ELF-1 (cell line): ENCODE results near the gene ATG3.

Source experiments
- DNase-seq: peaks from one replicate; pipeline ENCODE4 v3.0.0-alpha.2; 2016; ENCODE audit warnings: low read depth, low spot score

The ATG3 gene

GRCh38 chr3:112561734-112562529 lies at the start of gene ATG3, which contains the start of gene SLC35A5:
ATG3 (minus strand) TSS chr3:112561962; CDS start chr3:112561528, 434 bp downstream.
SLC35A5 (plus strand) TSS chr3:112562045; CDS start chr3:112563404, 1,359 bp downstream.
- DNase-seq = peak; percentile 99

- DNase-seq = no peak
These were observed 48.4 kb upstream of the ATG3 start for GRCh38 chr3:112610121-112610520.

DNA sequence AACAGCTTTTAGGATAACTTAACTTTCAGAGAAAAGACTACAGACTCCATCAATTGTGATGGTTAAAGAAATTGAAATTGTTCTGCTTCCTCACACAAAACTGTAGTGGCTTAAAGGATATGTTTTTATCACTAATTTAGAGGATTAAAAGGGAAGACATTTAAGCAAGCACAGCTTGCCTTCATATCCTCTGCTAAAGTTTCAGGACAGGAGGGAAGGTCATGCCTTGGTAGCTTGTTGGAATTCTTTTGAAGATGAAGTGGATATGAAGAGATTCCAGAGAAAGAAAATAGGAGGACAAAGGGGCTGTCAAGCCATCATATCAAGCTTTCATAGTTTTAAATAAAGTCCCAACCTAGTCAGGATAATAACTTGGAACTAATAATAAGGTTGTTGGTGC lies 46.1 kb upstream of the ATG3 start:
- no peak for DNase-seq

DNA sequence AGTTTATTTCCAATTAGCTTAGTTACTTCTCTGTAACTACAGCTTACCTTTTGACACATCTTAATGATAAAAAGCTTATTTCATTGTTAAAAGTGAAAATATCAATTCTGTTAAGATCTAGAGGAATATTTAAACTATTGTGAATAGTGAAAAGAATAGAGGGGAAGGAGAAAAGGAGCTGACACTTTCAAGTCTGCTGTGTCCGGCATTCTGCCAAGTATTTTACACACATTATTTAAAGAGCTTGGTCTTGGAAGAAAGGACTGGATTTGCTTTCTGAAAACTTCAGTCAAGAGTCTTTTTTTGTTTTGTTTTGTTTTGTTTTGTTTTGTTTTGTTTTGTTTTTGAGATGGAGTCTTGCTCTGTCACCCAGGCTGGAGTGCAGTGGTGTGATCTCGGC lies 44.3 kb upstream of the ATG3 start:
- no peak for DNase-seq

DNA sequence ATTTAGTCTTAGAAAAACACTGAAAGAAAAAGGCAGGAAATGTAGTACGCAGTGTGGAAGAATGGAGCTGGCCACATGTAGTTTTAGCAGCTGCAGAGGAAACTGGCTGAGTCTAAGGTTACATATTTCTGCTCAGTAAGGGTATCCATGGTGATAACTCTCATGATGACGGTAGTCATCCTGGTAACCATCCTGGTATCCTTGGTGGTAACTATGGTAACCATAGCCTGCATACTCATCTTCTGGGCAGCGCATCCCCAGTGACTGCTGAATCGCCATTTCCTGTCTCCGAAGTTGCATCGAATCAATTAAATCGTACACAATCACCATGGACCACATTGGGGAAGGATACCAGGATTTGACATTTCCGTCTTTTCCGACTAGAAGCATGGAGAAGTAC lies 43.5 kb upstream of the ATG3 start:
- no peak for DNase-seq

DNA sequence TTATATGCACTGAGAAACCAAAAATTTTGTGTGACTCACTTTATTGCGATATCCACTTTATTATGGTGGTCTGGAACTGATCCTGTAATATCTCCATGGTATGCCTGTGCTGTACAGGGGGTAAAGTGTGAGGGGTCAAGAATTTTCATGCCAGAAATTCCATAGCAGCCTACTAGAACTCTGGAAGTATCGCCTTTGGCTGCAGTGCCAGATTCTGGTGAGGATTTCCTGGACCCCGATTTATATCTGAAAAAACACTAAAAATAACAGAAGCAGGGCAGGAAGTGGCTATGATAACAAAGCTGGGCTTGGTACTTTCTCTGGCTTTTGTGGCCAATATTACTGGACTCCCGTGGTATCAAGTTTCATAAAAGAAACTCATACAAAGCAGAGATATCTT lies 42.8 kb upstream of the ATG3 start:
- DNase-seq = no peak

- DNase-seq = no peak
These were observed 40.6 kb upstream of the ATG3 start for GRCh38 chr3:112602217-112602838.

GRCh38 chr3:112598731-112599130 lies 37.0 kb upstream of the ATG3 start:
- no peak for DNase-seq

- no peak for DNase-seq
These were observed 36.2 kb upstream of the ATG3 start for GRCh38 chr3:112597945-112598344.

DNA sequence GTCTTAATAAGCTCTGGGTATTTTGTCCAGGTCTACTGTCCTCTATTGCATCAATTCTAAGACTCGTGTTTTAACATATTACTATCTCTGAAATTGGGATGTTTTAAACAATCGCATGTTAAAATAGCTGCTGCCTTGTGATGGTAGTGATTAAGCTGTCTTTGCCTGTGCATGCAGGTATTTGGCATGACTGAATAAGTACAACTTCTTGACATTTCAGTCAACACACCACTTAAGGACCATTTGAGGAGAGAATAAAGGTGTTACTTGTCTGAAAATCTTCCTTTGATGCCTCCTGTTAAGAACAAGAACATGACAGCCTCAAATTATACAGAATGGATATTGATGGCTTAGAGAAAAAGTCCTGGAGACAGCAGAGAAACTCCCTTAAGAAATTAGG lies 33.1 kb upstream of the ATG3 start:
- no peak for DNase-seq

DNA sequence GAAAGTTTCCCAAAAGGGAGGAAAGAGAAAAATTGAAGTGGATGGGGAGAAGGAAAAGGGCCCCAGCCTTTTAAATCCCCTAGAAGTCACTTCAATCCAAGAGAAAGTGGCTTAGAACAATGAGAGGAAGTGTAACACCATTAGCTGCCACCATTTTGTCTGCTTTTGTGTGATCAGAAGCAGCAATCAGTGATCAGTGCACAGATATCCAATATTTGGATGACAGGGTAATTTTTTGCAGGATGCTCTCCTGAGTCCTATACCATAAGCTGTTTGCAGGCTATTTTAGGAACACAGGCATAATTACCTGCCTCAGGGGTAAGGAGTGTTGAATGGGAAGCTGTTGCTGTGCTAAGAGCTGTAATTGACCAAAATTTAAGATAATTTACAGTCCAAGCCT lies 31.5 kb upstream of the ATG3 start:
- no peak for DNase-seq

DNA sequence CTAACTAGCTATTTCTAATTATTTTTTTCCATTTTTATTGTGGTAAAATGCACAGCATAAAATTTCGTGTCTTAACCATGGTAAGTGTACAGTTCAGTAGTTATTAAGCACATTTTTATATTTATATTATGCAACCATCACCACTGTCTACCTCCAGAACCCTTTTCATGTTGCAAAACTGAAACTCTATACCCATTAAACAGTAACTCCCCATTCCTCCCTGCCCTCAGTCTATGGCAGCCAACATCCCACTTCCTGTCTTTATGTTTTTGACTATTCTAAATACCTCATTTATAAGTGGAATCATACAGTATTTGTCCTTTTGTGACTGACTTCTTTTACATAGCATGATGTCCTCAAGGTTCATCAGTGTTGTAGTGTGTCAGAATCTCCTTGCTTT lies 25.6 kb upstream of the ATG3 start:
- DNase-seq = no peak

DNA sequence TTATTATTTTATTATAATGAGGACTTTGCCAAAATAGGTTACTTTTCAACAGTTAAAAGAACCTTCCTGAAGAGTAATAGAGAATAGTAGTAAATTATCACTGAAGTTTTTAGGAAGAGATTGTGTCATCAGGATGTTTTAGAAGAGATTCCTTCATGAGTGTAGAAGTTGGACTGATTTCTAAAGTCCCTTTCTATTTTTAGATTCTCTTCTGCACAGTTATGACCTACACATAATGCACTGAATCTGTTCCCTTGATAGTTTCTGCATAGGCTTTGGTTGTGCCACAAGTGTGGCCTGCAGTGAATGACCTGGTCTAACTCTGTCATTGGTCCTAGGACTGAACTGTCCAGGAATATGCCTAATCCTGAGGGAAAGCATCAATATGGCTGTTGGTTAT lies 24.0 kb upstream of the ATG3 start:
- DNase-seq = no peak

- no peak for DNase-seq
These were observed 21.3 kb upstream of the ATG3 start for GRCh38 chr3:112583105-112583504.

GRCh38 chr3:112582244-112582874 lies 20.6 kb upstream of the ATG3 start:
- no peak for DNase-seq

DNA sequence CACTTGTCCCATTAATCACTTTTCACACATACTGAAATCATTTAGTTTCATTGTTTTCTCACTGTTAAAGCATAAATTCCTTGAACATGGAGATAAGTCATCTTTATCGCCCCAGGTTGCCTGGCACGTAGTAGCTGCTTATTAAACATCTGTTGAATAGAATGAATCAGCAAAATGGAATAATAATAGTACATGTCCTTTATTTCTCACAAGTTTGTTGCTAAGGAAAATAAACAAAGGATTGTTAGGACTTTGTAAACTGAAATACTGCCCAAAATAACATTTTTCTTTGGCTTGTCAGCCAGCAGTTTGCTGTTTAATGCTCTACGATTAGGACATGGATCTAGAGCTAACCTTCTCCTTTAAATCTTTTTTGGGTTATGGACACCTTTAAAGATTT lies 17.9 kb upstream of the ATG3 start:
- no peak for DNase-seq

GRCh38 chr3:112579232-112579631 lies 17.5 kb upstream of the ATG3 start:
- DNase-seq = no peak

GRCh38 chr3:112572701-112573100 lies 10.9 kb upstream of the ATG3 start:
- no peak for DNase-seq

DNA sequence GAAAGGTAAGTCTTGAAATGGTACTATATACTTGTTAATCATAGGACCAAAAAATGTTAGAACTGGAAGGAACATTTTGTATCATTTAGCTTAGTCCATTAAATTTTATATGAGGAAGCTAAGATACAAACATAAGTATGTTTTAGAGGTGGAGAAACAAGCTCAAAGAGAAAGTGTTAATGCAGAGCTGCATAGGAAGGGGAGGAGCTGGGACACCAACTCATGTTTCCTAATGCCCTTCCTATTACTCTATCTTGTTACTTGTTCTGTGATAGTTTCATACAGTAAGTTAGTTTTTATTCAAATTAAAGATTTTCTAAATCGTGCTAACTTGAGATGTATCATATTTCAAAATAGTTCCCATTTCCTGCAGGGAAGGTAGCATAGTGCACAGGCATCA lies 7.5 kb upstream of the ATG3 start:
- DNase-seq = no peak

GRCh38 chr3:112568642-112569041 lies 6.9 kb upstream of the ATG3 start:
- DNase-seq = no peak

- no peak for DNase-seq
These were observed 3.2 kb upstream of the ATG3 start for GRCh38 chr3:112564940-112565305.

DNA sequence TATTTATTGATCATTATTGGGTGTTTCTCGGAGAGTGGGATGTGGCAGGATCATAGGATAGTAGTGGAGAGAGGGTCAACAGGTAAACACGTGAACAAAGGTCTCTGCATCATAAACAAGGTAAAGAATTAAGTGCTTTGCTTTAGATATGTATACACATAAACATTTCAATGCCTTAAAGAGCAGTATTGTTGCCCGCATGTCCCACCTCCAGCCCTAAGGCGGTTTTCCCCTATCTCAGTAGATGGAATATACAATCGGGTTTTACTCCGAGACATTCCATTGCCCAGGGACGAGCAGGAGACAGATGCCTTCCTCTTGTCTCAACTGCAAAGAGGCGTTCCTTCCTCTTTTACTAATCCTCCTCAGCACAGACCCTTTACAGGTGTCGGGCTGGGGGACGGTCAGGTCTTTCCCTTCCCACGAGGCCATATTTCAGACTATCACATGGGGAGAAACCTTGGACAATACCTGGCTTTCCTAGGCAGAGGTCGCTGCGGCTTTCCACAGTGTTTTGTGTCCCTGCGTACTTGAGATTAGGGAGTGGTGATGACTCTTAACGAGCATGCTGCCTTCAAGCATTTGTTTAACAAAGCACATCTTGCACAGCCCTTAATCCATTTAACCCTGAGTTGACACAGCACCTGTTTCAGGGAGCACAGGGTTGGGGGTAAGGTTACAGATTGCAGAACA lies 2.6 kb upstream of the ATG3 start:
- peak; percentile 65 for DNase-seq

GRCh38 chr3:112561484-112561733 lies 353 bp downstream of the ATG3 start:
- no peak for DNase-seq
